Jurkat, Clone E6-1 (cell line): ENCODE results near the gene CAMK1D.

Source experiments
- DNase-seq: peaks from one replicate; pipeline ENCODE4 v3.0.0-alpha.2; 2011; ENCODE audit warnings: low read depth, low spot score
- H3K4me3 ChIP-seq: 2 replicates; pipeline ENCODE4 v1.5.1; 2011; ENCODE audit warnings: mild to moderate bottlenecking, low read length, control low read depth, moderate library complexity

CAMK1D gene

GRCh38 chr10:12501841-12502525 is 152.6 kb downstream of the CAMK1D start:
- no peak for DNase-seq
- no peak overlapping the region for H3K4me3 ChIP-seq

DNA sequence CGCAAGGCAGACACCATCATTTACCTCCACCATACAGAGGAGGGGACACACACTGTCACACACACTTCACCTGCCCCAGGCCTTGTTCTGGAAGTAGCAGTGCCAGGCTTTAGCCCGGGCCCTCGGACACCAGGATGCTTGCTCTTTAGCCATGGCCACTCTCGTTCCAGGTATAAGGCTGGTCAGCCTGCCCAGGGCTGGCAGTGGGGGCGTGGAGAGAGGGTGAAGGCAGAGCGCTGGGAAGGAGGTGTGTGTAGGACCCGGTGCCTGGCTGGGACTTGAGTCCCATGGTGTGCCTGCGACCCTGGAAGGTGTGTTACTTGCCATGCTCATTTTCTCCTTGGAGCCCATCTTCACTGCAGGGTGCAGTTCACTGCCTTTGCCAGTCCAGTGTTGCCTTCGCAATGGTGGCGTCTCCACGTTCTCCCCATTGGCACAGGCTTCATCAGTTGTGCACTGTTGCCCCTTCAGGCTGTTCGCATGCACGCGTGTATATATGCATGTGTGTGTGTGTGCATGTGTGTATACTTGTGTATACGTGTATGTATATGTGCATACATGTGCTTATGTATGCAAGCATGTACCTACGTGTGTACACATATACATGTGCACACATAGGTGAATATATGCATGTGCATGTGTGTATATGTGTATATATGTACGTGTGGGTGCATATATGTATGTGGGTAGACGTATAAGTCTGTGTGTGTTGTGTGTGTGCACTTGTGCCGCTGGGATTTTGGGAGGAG is 153.4 kb downstream of the CAMK1D start:
- H3K4me3 ChIP-seq: no peak overlapping the region

DNA sequence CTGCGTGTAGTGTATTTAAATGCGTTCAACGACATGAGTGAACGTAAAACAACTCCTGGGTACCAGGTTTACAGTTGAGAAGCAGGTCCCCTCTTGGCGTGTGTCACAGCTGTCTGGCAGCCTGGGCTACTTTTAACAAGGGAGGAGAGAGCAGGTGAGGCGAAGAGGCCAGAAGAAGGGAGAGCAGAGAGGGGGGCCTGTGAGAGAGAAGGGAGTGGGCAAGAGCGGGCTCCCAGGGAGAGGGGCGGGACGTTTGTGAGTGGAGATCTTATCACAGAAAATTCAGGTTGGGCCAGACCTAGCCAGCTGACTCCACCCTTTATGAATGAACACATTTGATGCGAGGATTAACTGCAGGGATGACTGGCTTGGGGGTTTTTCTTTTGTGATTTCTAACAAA is 154.0 kb downstream of the CAMK1D start:
- no peak for DNase-seq

More for the DNA sequence above, 153.4 kb downstream of the CAMK1D start:
- DNase-seq: no peak

GRCh38 chr10:12504176-12504575 is 154.8 kb downstream of the CAMK1D start:
- no peak for DNase-seq

More for the DNA sequence above, 154.0 kb downstream of the CAMK1D start:
- no peak overlapping the region for H3K4me3 ChIP-seq

DNA sequence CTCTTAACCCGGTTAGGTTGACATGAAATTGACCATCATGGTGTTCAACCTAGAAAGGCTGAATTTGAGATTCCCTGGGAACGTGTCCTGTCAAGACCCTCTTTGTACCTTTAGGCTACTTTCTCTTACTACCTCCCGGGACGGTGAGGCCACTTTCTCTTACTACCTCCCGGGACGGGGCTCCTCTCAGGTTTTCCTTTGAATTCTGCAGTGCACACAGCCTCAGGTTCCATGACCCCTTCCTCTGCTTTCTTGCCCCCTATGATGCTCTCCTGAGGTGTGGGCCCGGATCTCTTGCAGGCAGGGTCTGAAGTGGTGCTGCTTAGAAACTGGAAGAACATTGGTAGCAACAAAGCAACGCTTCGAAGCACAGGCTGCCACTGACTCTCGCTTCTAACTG is 155.3 kb downstream of the CAMK1D start:
- no peak for DNase-seq
- H3K4me3 ChIP-seq: no peak overlapping the region

More at GRCh38 chr10:12504176-12504575, 154.8 kb downstream of the CAMK1D start:
- no peak overlapping the region for H3K4me3 ChIP-seq

GRCh38 chr10:12505683-12506082 is 156.3 kb downstream of the CAMK1D start:
- no peak for DNase-seq
- no peak overlapping the region for H3K4me3 ChIP-seq

GRCh38 chr10:12507165-12507850 is 158.0 kb downstream of the CAMK1D start:
- no peak overlapping the region for H3K4me3 ChIP-seq
- peak; percentile 74 for DNase-seq

GRCh38 chr10:12508165-12508564 is 158.8 kb downstream of the CAMK1D start:
- no peak for DNase-seq
- H3K4me3 ChIP-seq: no peak overlapping the region

GRCh38 chr10:12509016-12509793 is 159.9 kb downstream of the CAMK1D start:
- H3K4me3 ChIP-seq: no peak overlapping the region
- DNase-seq: peak; percentile 41

DNA sequence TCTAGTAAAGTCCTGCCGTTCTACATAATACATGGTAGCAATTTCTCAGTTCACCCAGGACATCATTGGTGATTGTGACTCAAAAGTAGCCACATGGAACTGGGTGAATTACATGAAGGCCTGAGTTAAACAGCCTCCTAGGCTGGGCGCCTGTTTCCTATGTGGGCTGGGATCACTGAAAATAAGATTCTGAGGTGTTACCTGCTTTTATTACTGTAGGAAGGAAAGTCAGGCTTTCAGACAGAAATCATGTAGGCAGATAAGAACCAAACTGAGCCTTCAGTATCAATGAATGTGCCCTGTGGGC is 160.4 kb downstream of the CAMK1D start:
- H3K4me3 ChIP-seq: no peak overlapping the region
- no peak for DNase-seq

- no peak overlapping the region for H3K4me3 ChIP-seq
These were observed 161.2 kb downstream of the CAMK1D start for GRCh38 chr10:12510501-12510941.

GRCh38 chr10:12510984-12511383 is 161.6 kb downstream of the CAMK1D start:
- no peak overlapping the region for H3K4me3 ChIP-seq
- no peak for DNase-seq

More at GRCh38 chr10:12510501-12510941, 161.2 kb downstream of the CAMK1D start:
- no peak for DNase-seq

- H3K4me3 ChIP-seq: no peak overlapping the region
- no peak for DNase-seq
These were observed 162.3 kb downstream of the CAMK1D start for GRCh38 chr10:12511651-12512050.

DNA sequence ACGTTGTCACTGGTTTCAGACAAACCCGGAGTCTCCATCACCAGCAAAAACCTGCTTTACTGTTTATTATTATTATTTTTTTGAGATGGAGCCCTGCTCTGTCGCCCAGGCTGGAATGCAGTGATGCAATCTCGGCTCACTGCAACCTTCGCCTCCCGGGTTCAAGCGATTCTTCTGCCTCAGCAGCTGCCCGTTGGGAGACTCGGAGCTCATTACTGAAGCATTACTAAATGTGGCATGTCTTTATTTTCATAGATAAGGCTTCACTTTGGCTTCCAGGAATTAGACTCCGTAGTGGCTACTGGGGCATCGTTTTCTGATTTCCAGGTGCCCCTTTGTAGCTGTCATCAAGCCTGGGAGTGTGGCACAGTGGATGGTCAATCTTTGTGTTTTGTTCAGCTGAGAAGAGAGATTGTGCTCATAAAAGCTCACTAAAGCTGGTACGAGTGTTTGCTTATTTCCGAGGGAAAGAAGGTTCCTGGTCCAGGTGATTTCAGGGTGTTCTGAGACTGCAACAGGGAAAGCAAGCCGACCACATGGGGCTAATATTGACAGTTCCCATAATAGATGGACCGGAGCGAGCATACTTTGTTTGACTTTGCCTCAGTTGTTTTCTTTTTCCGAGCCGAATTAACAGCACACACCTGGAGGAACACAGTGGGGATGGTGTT is 163.1 kb downstream of the CAMK1D start:
- no peak overlapping the region for H3K4me3 ChIP-seq
- no peak for DNase-seq

DNA sequence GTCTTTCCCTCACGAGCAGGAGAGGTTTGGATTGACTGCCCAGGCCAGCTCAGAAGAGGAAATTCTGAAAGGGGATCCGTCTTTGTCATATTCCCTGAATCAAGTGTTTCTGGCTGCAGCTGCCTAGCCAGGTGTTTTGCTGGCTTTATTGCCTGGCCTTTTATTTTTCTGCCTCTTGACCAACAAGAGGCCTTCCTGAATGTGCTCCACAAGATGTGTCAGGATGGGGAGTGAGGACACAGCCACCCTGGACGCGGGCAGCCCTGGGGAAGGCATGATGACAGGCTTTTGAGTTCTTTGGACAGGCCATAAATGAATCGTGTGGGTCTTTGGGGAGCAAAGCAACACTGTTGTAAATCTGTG is 163.6 kb downstream of the CAMK1D start:
- no peak overlapping the region for H3K4me3 ChIP-seq
- no peak for DNase-seq

DNA sequence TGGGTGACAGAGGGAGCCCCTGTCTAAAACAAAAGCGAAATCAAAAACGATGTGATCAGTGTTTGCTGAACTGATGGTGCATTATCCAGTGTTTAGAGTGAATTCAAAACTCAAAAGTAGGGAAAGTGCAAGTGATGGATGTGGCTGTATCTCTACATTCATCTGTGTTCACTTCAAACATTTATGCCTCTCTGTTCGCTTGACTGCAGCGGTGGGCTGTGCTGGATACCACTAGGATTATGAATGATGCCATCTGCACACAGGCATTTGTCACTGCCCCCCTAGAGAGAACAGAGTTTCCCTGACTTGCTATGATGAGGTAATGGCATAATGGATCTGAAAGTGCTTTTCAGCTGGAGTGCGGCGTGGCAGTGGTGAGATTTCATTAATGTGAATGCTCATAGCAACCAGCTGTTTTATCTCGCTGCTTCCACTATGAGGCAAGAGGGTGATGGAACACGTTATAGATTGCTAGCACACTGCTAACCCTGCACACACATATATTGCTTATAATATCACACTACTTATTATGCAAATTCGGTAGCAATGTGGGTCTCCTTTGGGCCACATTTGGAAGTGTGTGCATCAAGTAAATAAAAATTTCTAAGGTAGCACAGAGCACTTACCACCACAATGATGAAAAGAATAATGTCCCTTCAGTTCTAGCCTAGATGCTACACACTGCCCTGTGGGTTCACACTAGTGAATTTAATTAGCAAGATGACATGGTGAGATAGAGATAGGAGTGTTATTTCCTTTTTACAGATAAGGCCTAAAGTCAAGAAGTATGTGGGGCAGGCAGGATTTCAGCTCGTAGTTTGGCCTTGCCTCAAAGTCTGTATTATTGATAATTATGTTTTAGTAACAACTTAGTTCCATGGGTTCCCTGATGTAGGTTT is 164.7 kb downstream of the CAMK1D start:
- no peak for DNase-seq
- no peak overlapping the region for H3K4me3 ChIP-seq

- no peak for DNase-seq
- no peak overlapping the region for H3K4me3 ChIP-seq
These were observed 168.7 kb downstream of the CAMK1D start for GRCh38 chr10:12518024-12518423.

DNA sequence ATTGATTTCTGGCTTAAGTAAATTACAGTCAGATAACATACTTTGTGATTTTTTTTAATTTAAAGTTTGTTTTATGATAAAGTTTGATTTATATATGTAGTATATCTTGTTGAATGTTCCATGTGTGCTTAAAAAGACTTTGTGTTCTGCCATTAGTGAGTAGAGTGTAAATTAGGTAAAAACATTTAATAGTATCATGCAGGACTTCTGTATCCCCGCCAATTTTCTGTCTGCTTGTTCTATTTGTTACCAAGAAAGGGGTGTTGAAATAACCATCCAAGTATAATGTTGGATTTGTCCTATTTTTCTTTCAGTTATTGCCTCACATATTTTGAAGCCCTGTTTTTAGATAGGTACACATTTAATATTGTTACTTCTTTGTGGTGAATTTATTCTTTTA is 172.1 kb downstream of the CAMK1D start:
- H3K4me3 ChIP-seq: no peak overlapping the region
- DNase-seq: no peak
